ENCODE data around the gene TUBA8.
"Not testable (repeated sequence)": the region's sequence is repeated elsewhere in the genome, so short reads cannot be mapped to it uniquely, and the experiment has no call there.

The TUBA8 gene

DNA sequence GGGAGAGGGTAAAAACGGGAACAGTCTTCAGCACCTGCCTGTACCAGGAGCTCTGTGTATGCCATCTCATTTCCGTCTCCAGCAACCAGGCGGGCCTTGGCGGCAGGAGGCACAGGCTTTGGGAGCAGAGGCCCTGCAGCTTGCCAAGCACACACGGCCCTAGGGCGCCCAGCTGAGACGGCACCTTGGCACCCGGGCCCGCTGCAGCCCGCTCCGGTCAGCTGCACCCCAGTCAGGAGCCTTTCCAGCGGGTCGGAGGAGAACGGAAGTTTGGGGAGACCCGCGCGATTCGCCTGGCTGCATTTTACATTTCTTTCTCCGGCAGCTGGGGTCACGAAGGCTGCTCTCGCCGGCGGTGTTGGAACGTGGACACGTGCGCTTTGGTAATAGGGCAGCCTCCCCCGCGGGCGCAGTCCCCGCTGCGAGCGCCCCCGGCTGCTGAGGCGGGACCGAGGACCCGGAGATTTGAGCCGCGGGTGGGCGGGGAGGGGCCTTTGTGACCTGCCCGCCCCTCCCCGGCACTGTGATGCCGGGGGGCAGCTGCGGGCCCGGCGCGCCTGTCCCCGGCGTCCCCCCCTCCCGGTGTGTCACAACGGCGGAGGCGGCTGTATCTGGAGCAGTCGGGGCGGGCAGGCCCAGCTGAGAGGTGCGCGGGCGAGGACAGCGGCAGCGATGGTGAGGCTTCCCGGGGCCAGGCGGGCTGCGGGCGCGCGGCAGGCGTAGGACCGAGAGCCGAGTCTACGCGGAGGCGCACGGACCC lies at the start of gene TUBA8:
TUBA8 (plus strand) TSS at position 616 of the 760 bp plus-strand sequence; CDS start at position 673, 57 bp downstream.
- FAIRE-seq (no peak), DNase-seq (ENCODE audit: insufficient read length, low spot score) (no peak)

- no peak for DNase-seq (ENCODE audit: insufficient read length, low spot score)
- FAIRE-seq, result no peak
Measured at GRCh38 chr22:18062421-18062820, 48.2 kb upstream of the TUBA8 start.

DNA sequence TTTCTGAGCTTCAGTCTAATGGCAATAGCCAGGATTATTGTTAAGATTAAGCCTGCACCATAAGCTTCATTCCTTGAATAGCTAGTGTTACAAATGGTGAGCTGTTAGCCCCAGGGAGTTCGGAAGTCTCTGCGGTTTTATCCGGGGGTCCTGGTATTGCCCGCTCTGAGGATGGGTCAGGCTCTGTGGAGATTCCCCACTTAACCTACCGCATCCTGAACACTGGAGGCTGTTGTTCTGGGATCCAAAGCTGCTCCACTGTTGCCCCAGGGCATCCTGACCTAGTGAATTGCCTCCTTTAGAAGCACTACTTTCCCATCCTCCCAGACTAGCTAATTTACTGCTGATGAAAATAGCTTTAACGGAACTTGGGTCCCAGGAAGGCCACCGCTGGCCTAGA lies 47.3 kb upstream of the TUBA8 start:
- DNase-seq (ENCODE audit: insufficient read length, low spot score) (no peak), FAIRE-seq (no peak)

DNA sequence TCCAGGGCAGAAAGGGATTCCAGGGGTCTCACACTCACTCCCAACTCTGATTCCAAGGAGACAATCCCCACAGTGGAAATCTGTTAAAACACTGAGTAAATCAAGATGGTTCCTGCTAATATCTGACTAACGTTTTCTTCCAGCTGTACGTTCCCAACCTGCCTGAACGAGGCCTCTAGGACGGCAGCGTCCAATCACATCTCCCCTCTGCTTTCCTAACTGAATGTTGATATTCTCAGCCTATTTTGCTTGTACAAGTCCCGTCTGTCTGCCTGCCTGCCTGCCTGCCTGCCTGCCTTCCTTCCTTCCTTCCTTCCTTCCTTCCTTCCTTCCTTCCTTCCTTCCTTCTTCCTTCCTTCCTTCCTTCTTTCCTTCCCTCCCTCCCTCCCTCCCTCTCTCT lies 46.9 kb upstream of the TUBA8 start:
- DNase-seq (ENCODE audit: insufficient read length, low spot score); FAIRE-seq: not testable (repeated sequence)

DNA sequence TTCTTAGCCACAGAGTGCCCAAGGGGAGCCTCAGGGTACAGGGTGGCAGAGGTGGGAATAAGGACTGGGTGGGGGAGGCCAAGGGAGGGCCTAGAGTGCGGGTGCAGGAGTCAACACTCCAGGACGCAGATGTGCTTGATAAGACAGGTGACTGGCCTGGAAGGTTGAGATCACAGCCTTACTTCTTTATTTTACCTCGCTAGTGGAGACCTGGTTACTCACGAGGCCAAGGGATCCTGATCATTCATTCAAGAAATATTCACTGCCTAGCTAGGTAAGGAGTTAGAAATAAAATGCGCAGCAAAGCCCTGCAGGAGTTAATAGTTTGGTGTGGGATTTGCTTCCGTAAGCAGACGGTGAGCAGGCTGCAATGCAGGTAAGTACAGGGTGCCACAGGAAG lies 46.0 kb upstream of the TUBA8 start:
- FAIRE-seq, result no peak
- DNase-seq (ENCODE audit: insufficient read length, low spot score), result no peak

DNA sequence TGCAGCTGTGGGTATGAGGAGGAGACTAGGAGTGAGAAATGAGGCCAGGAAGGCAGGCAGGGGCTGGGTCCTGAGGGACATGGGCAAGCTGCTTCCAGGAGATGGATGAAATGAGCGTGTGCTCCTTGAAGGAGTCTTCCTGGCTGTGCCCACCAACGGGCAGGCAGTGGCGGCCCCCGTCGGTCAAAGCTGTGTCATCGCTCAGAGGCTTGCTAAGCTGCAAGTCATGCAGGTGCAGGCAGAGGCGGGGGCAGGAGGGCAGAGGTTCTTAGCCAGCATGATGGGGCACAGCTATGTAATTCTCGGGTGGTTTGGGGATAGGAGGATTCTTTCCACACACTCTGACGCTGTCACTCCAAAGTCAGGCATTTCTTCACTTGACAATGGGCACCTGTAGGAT lies 45.4 kb upstream of the TUBA8 start:
- FAIRE-seq (no peak), DNase-seq (ENCODE audit: insufficient read length, low spot score) (no peak)

DNA sequence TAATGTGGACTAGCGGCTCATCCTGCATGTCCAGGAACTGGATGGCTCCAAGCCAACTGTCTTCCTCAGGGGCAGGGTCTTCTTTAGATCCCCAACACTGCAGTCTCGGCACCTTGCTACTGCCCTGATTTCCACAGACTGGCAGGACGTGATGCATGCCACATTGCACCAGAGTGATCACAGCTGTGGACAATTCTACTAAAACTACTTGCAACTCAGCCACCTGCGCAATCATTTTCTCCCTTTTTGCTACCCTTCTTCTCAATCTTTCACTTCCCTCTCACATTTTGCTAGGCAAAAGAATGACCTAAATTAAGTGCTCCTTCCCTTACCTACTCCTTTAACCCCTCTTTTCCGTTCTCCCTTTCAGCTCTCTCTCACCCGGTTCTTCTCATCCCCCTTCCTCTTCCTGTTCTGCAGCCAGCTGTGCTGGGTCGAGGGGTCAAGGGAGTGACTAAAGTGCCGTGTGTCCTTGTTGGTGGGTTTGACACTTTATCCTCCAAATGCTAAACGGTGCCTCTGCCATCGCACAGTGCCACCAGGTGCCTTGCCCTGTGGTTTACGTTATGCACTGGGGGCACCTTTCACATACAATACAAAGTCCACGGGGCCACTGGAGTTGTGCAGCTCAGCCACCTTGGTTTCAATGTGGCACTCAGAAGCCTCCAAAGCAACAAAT lies 44.3 kb upstream of the TUBA8 start:
- peak; percentile 8 for FAIRE-seq
- DNase-seq (ENCODE audit: insufficient read length, low spot score), result no peak

DNA sequence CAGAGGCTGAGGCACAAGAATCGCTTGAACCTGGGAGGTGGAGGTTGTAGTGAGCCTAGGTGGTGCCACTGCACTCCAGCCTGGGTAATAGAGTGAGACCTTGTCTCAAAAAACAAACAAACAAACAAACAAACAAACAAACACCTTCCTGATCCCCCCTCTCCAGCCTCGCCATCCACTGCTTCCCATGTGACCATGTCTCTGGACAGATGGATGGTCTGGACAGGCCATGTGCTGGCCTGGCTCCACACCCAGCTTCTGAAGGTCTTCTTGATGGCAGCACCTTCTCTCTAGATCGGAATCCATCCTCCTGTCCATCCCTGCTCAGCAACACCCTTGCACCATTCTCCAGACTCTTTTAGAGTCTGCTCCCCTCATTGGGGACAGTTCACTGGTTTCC lies 43.5 kb upstream of the TUBA8 start:
- DNase-seq (ENCODE audit: insufficient read length, low spot score), result no peak
- no peak for FAIRE-seq

DNA sequence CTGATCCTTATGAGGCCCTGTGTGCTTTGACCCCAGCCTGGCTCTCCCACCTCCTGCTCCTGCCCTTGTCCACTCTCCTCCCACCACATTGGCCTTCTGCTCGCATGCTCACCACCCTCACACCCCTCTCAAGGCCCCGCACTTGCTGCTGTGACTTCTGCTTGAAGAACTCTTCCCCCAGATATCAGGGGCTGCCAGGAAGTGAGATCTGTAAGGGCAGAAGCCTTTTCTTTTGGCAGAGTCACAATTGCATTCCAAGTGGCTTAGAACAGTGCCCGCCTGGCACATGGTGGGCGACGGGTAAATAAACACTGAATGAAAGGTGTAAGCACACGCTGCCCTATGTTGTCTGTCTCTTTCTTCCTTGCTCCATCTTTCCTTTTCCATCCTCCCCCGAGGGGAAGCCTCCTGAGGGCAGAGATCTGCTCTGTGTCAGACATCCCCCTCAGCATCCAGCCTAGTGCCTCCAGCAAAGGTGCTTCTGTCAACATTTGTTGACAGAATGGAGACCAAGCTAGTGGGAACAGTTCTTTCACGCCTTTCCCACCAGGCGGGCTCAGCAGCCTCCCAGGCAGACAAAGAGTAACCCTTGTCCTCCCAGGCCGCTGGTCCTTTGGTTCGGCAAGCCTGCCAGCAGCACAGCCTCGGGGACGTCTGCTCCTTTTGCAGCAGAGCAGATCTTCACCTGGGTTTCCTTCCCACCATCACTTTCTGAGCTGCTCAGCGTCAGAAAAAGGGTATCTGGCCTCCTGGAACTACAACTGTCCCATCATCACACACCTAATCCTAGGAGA lies 42.9 kb upstream of the TUBA8 start:
- FAIRE-seq (no peak), DNase-seq (ENCODE audit: insufficient read length, low spot score) (no peak)

DNA sequence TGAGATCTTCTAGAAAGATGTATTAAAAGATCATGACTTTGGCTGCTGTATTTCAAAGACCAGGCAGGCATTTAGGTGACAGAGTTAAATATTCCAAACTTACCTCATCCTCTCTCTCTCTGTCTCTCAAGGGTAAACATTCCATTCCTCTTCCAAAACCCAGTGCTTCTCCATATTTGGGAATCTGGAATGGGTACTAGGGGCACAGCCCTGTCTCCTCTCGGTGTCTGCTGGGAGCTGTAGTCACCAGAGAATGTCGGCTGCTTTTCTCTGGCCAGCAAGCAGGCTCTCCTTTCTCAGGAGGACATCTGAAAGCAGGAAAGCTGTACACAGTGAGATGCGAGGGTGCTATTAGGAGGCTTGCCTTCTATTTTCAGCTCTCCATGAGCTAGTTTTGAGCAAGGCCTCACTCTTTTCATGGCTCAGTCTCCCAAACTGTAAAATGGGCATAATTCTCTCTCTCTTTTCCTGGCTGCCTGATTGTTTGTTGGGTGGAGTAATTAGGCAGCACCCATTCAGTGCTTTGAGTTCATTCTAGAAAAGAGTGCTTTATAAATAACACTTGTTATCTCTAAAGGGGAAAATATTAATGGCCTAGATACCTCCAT lies 42.1 kb upstream of the TUBA8 start:
- DNase-seq (ENCODE audit: insufficient read length, low spot score), result no peak
- FAIRE-seq, result no peak

GRCh38 chr22:18069041-18069440 lies 41.6 kb upstream of the TUBA8 start:
- DNase-seq (ENCODE audit: insufficient read length, low spot score), result no peak
- no peak for FAIRE-seq

DNA sequence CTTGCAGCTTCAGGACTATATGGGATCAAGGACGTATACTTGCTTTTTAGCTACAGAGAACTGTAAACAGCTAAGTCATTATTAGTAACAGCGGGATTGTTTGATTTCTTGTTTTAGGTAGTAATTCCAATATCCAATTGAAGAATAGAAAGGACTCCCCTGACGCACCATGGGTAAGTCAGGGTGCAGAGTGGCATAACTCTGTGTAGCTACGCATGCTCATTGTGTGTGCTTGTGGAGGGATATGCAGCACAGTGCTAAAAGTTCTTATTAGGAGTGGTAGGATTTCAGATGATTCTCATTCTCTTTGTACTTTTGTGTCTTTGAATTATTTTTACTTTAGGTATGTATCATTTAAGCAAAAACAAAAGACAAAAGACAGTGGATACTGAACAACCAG lies 40.6 kb upstream of the TUBA8 start:
- no peak for DNase-seq (ENCODE audit: insufficient read length, low spot score)
- no peak for FAIRE-seq

- FAIRE-seq, result no peak
- no peak for DNase-seq (ENCODE audit: insufficient read length, low spot score)
Measured at GRCh38 chr22:18070556-18071306, 39.9 kb upstream of the TUBA8 start.

GRCh38 chr22:18071307-18071967 lies 39.2 kb upstream of the TUBA8 start:
- not testable (repeated sequence) for FAIRE-seq; DNase-seq (ENCODE audit: insufficient read length, low spot score)

DNA sequence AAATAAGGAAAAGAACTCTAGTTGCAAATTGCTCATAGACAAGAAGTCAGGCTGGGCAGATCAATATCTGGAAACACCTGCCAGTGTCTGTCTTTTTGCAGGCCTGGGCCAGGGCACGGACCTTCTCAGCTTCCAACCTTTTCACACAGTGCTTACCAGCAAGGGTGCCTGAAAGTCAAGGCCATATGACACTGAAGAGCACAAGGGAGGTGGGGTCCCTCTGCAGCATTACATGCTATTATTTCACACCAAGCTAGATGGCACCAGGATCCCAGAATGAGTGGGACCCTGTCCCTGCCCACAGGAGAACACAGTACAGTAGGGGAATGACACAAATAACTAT lies 38.7 kb upstream of the TUBA8 start:
- DNase-seq (ENCODE audit: insufficient read length, low spot score), result no peak
- no peak for FAIRE-seq

GRCh38 chr22:18073467-18073866 lies 37.1 kb upstream of the TUBA8 start:
- DNase-seq (ENCODE audit: insufficient read length, low spot score), result no peak
- FAIRE-seq, result no peak

- not testable (repeated sequence) for FAIRE-seq; DNase-seq (ENCODE audit: insufficient read length, low spot score)
Measured at GRCh38 chr22:18073927-18074326, 36.7 kb upstream of the TUBA8 start.

DNA sequence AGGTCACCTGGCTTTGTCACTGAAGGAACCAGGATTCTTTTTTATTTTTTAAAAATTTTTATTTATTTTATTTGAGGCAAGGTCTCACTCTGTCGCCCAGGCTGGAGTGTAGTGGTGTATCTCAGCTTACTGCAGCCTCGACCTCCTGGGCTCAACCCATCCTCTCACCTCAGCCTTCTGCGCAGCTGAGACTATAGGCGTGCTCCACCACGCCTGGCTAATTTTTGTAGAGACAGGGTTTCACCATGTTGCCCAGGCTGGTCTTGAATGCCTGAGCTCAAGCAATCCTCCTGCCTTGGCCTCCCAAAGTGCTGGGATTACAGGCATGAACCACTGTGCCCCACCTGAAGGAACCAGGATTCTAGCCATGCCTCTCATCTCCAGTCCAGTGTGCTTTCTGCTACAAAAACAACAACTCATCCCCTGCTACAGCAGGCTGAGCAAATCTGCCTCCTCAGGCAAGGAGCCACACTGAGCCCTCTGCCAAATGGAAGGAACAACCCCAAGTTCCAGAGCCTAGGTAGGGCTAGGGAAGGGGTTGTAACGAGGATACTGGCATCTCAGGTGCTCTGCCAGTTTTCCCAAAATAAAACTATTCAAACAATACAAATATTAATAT lies 35.4 kb upstream of the TUBA8 start:
- DNase-seq (ENCODE audit: insufficient read length, low spot score) (no peak), FAIRE-seq (no peak)

DNA sequence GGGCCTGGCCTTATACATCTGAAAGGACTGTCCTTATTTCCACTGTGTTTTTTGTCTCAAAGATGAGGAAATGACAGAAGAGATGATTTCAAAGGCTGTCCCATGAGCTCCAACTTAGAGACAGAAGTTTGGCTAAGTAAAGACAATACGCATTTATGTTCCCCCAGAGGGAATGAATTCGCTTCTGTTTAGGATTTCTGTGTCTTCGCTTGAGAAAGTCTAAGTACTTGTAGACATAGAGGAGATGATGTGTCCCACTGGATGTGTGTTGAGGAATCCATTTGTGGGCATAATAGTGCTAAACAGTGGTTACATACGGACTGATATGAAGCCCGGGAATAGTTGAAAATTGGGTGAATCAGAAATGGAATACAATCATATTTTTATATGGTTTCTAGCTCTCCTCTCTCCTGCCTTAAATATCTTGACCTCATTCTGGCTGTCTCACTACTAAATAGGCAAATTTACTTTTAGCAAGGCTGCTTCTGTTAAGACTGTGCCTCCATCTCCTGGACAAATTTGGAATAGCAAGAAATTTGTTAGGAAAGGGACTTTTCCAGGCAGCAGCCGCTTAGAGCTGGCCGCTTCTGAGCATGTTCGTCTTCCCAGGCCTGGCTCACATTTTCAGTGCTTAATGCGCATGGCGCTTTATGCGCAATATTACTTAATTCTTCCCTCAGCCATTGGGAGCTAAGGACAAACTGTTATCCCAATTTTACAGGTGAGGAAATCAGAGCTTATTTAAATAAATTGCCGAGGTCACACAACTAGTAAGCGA lies 34.7 kb upstream of the TUBA8 start:
- DNase-seq (ENCODE audit: insufficient read length, low spot score) (no peak), FAIRE-seq (peak; percentile 91)

All from GM19239 (cell line).